ENCODE data around the gene TTC22. TPM values are rescaled to one million over a fixed set of nuclear protein-coding genes. Genes with fewer than 3 reads are reported as not detected.

Gene TTC22
- total RNA-seq, 1 donor from 2014 or later = 14.9 TPM

DNA sequence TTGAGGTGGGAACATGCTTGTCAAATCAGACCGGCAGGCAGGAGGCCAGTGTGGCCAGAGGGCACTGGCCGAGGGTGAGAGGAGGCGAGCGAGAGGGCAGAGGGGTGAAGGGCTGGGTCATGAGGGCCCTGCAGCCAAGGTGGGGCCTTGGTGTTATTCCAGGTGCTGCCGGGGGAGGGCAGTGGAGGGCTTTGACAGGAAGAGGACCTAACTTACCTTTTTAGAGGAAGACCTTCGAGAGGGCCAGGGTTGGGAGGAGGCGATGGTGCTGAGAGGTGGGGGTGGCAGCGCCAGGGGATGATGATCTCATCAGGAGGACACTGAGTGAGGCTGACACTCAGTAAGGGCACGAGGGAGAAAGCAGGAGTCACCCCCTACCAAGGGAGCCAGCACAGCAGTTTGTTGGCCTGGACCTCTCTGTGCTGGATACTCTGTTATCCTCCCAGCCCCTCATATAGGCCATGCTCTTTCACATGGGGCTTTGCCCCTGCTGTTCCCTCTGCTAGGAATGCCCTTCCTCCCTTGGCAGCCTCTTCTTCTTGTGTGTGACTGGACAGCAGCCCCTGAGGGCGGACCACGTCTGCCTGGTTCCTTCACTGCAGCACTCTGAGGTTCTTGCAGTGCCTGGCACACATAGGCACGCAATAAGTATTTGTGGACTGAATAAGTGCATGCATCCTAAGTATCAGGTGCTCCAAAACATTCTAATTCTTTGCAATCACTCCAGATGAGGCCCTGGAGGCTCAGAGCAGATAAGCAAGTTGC lies 7.5 kb upstream of the TTC22 start:
- DNase-seq (ENCODE audit: low spot score) = peak; percentile 25

DNA sequence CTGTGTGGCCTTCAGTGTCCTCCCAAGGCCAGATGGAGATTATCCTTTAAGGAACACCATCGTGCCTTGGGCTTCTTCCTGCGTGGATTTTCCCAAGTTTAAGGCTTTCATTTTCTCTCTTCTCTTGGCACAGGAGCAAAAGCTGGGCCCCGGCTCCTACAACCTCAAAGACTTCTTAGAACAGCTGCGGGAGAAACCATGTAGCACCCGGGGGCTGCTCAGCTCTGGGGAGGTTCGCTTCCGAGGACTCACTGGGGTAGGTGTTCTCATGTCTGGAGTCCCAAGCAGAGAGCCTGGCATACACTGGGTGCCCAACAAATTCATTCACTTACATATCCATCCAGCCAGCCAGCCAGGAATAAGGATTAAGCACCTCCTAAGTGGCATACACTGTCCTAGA lies 6.6 kb upstream of the TTC22 start:
- DNase-seq (ENCODE audit: low spot score) = peak; percentile 37

DNA sequence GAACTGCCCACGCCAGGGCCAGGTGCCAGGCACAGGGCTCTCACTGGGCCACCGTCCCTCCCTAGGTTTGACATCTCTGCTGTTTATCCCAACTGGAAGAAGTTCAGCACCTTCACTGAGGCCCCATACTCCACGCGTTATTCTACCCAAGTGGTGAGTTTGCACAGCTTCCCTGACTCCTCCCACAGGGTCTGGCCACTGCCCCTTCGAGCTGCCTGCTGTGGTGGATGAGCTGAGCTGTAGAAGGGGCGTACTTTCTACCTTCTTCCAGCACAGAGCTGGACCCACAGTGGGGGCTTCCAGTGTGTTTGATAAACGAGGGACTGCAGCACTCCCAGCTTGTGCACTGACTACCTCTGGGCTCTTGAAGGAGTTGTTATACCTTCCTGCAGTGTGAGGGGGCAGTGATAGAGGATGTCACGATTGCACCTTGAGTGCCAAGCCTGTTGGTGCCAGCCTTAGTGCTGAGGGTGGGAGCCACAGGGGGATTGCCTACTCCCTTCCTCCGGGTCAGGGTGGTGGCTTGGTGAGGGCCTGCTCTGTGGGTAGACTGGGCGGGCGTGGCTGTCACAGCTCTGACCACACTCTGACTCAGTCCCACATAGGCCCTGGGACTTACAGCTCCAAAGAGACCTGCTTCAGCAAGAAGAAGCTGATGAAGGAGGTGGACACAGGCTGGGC lies 5.9 kb upstream of the TTC22 start:
- DNase-seq (ENCODE audit: low spot score) = peak; percentile 41

DNA sequence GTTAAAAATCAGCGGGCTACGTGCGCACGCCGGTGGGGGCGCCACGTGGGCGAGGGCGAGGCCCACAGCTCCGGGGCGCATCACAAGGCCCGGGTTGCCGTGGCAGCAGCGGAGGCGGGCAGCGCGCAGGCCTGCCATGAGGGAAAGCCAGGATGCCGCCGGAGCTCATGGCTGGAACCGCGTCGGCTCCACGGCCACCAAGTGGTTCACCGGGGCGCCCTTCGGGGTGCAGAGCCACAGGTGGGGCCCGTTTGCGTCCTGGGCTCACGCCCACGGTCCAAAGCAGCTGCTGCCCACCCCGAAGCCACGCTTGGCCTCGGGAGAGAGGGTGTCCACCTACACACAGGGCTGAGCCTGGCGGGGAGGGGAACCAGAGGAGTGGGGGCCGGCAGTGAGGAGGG lies 4.9 kb upstream of the TTC22 start:
- peak; percentile 32 for DNase-seq (ENCODE audit: low spot score)

DNA sequence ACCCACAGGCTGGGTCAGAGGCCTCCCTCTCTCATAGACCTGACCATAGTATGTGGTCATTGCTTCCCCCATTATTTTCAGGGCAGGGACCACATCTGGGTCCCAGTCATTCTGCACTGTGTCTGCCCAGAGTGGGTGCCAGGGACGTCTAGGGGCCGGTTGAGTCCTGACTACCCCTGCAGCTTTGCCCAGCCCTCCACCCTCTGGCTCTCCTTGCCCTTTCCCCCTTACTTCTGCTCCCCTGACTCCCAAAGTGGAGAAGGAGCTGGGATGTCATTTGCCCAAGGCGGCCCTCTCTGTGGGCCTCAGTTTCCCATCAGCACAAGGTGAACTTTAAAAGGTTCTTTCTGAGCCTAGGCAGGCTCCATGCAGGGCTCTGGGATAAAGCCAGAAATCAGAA lies 4.3 kb upstream of the TTC22 start:
- peak; percentile 5 for DNase-seq (ENCODE audit: low spot score)

DNA sequence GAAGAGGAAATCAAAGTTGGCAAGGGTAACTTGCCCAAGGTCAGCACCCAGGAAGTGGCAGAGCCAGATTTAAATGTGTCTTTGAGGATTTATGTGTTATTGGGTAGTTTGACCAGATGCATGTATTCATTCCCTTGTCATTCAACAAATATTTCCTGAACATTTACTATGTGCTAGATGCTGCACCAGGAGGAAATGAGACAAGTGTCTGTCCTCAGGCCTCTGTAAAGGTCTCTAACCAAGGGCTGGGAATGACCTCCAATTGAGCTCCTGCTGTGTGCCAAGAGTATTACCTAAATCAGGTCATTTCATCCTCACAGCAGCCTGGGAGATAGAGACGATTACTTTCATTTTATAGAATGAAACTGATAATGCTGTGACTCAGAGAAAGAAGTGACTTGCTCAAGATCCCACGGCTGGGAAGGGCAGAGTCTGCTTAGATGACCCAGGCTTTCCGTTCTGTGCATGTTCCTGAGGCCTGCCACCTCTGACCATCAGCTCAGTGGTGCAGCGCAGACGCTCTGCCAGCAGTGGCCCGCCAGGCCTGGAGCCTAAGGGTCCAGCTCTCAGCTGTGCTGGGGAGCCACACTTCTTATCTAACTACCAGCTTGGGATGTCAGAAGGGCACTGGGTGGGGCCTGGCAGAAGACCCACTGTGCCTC lies 3.5 kb upstream of the TTC22 start:
- no peak for DNase-seq (ENCODE audit: low spot score)

DNA sequence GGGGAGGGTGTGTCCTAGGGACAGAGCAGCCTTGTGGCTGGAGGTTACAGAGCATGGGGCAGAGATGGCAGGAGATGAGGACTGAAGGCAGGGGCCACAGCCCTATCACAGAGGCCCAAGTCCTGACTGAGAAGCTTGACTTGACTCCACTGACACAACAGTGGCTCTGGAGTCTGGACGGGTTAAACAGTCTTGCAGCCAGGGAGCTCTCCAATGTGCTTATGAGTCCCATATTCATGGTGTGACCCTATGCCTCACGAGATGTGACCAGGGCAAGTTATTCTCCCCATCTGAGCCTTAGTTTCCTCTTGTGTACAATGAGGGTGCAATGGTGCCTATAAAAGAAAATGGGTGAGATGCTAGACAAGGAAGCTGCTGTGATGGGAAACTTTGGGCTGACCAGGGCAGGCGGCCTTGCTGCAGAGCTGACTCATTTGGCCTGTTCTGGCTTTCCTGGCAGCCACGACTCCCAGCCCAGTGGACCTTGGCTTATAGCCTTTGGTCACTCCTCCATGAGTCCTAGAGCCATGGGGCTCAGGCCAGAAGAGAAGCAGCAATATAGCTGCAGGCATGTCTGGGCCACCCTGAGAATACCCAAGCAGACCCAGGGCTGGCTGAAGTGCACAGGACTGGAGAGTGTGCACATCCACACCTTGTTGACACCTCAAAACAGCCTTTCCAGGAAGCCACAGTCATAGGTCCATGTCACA lies 2.8 kb upstream of the TTC22 start:
- DNase-seq (ENCODE audit: low spot score) = no peak

DNA sequence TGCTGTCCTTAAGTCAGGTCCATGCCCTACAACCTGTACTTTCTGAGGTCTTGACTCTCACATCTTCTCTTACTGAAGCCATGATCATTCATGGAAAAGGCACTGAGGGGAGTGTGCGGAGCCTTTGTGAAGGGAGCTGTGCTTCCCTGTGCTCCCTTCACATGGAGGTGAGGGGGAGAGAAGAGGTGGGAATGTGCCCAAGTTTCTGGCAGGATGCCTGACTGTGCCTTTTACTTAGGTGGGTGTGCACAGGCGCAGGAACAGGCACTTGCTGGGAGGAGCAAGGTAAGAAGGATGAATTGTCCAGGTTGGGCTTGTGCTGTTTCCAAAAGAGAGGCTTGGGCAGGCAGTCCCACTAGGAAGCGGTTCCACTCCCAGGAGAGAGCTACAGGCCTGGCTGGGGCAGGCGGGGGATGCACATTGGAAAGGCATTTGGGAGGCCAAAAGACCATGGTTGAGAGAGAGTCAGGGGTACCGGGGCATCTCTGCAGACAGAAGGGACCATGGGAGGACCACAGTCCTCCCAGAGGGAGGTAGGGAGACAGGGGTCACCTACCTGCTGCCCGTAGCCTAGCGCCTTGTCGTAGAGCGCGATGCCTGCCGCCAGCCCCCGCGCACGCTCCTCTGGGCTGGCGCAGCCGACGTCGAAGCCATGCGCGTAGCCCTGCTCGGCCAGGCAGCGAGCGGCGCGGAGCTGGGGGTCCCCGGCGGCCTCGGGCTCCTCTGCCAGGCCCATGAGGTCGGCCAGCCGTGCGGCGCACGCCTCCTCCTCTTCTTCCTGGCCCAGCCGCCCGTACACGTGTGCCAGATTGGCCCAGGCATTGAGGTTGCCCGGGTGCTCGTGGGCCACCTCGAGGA lies 853 bp downstream of the TTC22 start:
- no peak for DNase-seq (ENCODE audit: low spot score)

DNA sequence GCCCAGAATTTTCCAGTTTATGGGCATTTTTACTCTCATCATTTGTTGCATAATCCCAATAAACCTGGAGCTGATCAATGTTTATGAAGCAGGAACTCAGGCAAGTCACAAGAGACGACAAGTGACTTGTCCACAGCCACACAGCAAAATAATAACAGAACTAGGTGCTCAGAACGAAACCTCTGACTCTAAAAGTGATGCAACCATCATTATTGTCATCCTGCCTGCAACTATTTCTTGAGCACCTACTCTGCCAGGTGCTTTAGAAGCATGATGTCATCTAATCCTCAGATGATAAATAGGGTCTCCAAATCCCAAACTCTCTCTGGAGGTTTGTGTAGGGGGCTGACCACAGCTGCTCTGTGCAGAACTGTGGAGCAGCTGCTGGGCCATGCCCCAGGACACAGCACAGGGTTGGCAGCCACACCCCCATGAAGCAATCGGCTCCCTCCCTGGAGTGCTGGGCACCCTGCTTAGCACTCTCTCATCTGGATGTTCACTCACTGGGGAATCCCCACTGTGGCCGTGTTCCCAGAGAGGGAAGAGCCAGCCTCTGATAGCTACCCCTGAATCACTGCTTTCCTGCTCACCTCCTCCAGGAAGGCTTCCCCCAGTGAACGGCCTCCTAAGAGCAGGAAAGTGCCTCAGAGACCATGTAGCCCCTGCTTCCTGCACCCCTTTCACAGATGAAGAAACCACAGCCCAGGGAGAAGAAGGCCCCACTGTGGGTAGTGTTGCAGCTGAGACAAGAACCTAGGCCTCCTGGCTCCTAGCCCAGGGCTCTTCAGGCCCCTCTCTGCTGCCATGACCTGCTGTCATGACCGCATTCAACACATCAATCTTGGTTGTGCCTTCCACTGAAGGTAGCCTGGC lies 2.1 kb downstream of the TTC22 start:
- DNase-seq (ENCODE audit: low spot score) = no peak

DNA sequence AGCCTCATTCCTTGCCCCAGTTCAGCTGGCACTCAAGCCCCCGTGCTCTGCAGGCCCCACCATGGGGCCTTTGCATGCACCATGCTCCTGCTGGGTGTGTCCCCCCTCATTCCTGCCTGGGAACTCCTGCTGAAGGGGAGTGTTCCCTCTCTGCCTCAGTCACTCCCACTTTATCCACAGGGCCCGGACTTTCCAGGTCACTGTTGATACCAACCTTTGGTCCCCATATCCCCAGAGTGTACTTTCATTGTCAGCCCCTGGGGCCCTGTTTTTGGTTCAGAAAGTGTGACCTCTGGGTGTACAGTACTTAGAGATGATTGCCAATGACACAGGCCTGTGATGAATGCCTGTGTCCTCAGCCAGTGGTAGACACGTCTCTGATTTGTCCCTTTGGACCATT lies 2.9 kb downstream of the TTC22 start:
- DNase-seq (ENCODE audit: low spot score) = no peak

DNA sequence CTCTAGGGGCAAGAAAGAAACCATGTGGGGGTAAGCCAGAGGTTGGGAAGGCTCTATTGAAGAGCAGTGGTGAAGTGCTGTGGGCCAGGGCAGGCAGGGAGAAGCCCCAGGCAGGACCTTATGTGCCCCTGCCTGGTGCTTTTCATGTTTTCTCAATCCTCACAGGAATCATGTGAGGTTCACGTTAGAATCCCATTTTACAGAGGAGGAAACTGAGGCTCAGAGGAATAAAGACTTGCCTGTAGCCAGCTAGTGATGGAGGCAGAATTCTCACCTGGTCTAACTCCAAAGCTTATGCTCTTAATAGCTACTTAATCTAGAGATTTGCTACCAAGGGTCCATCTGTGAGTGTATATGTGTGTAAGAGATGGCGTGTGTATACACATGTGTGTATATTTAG lies 4.2 kb downstream of the TTC22 start:
- DNase-seq (ENCODE audit: low spot score) = no peak

DNA sequence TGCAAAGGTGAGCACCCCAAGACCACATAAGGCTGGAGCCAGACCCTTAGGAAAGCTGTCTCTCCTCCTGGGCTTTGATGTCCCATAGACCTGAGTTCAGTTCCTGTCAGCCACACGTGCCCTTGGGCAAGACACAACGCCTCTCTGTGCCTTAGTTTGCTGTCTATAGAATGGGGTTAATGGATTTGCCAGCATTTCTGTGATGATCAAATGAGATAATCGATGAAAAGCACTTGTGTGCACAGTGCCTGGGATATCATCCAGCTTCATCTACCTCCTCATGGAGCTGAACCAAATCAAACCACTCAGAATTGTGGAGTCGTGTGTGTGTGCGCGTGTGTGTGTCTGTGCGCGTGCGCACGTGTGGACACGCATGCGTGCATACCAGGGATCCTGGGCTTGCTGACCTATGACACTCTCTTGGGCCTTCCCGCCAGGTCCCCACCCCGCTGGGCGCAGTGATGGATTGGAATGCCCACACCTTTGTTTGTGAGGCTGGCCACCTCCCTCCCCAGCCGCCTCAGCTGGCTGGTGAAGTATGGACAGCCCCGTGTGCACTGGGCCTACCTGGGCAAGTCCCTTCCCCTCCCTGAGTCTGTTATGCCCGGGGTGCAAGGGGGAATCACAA lies 5.2 kb downstream of the TTC22 start:
- DNase-seq (ENCODE audit: low spot score) = no peak

DNA sequence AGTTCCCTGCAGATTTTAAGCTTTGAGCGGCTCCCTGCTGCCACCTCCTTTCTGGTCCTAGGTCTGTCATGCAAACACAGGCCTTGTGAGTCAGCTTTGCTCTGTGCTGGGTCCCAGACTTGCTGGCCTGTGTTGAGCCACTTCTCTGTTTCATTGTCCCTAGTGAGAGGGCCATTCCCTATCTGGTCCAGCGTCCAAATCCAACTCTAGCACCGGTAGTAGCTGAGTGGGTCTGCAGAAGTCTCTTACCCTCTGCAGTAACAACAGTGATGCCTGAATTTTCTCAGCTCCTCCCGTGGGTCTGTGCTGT lies 5.8 kb downstream of the TTC22 start:
- DNase-seq (ENCODE audit: low spot score) = no peak

DNA sequence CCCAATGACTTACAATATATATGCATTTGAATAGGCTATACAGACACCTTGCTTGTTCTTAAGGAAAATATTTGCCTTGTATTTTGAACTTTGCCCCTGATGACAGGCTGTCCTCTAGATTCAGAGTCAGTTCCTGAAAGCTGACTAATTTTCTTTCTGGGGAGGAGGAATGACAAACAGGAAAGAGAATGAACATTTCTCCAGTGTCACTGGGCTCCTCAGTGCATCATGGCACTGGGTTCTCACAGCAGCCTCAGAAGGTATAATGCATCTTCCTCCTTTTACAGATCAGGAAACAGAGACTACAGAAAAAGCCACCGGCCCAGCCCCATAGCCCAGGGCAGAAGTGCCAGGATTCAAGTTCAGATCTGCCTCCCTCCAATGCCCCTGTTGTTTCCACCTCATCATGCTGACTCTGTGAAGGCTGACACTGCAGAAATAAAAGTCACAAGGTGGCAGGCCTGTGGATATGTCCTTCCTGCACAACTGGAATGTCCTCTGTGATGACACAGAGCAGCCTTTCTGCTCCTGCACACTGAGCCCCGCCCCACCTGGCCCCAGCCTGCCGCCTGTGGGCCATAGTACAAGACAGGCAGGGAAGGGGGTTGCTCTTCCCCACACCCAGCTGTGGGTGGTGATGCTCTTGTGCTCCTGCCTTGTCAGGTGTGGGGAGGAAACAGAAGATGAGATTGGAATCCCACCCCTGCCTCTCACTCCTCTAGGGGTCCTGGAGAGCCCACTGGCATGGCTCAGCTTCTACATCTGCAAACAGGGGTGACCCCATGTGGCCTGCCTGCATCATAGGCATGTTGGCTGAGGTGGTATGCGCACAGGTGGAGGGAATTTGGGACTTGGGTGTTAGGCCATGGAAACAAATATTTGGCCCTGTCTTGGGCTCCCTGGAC lies 6.4 kb downstream of the TTC22 start:
- DNase-seq (ENCODE audit: low spot score) = peak; percentile 58

DNA sequence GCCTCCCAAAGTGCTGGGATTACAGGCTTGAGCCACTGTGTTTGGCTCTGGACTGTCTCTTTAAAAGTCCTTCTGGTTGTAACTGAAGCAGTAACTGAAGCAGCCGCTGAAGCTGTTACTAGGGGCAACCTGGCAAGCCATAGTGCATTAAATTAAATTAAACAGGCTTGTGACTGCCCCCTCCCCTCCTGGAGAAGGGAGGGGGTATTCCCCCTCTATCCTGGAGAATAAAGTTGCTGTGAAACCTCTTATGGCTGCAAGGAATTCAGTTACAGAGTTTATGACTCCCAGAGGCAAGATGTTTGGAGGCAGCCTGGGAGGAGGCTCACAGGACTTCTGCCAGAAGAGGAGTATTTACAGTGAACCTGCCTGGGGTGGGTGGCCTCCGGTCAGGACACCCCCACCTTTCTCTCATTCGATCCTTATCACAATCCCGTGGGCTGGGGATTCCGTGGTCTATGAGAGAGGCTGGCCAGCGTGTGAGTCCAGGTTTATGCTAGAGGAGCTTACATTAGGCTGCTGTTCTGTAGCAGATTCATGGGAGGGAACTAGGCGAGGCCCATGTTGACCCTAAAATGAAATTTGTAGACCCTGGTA lies 8.3 kb downstream of the TTC22 start:
- no peak for DNase-seq (ENCODE audit: low spot score)

DNA sequence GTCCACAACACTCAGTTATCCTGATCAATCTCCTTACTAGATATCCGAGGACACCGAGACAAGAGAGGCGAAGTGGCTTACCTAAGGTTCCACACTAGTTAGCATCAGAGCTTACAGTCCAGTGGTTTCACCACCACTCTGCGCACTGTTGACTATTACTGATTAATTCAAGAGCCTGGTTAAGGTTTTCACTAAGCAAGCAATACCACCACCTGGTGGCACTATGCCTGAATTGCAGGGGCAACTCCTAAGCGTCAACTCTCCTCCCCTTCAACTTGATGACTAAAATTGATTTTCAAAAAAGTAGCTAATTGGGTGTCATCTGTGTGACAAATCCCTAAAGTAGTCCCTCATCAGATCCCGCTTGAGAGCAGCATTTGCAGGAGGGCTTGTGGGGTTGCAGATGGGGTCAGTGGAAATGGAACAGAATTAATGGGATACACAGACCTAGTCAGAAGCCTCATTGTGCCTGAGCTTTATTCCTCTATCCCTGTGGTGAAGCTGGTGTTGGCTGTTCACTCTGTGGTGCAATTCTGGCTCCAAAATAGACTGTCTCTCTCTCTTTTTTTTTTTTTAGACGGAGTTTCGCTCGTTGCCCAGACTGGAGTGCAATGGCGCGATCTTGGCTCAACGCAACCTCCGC lies 9.1 kb downstream of the TTC22 start:
- no peak for DNase-seq (ENCODE audit: low spot score)

DNA sequence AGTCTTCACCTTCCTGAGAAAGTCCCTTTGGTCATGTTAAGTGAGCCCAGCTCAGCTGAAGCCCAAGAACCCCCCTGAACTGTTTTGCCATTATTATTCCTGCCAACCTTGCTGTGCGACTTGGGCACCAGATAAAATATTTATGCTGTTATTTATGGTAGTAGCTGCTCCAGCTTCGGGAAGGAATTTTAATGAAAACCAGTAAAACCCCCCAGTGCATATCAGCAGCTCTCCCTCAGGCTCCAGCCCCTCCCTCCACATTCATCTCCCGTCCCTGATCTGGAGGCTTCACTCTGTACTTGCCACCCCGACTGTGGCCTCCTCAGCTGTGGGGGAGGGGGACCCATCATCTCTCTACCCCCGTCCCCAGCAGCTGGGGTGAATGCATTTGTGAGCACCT lies 12.7 kb downstream of the TTC22 start:
- no peak for DNase-seq (ENCODE audit: low spot score)

DNA sequence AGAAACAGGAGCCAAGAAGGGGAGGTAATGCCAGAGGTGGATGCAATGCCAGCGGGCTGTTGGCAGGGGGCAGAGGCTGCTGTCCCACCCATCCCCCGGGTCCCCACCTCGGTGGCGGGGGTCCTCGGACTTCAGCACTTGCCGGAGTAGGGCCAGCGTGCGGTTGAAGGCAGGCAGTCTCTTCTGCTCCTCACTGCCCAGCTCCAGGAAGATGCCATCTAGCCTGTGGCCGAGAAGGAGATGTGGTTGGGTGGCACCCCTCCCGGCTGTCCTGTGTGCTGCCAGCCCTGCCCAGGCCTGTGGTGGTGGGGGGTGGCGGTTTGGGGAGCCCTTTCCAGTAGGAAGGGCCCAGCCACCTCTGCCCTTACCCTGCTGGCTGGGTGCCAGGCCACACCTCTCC lies 13.5 kb downstream of the TTC22 start:
- no peak for DNase-seq (ENCODE audit: low spot score)
